Occipital lobe (tissue), 2 donors: ENCODE data around the gene KRTAP10-6. TPM values are rescaled to one million over a fixed set of nuclear protein-coding genes. Genes with fewer than 3 reads are reported as not detected.
"Not testable (repeated sequence)": the region's sequence is repeated elsewhere in the genome, so short reads cannot be mapped to it uniquely, and the experiment has no call there.

Source experiments
- DNase-seq: peaks from one replicate; lab custom pipeline; 2025; lab: John Stamatoyannopoulos, UW
- total RNA-seq: library from RNA; depleted of rRNA; stranded (reverse); fragments of >200 nt; gene quantifications from one replicate; pipeline ENCODE4 v1.2.3, GENCODE V29; 2014

The KRTAP10-6 gene
- total RNA-seq = not detected

- no peak for DNase-seq
These were observed at the start of gene KRTAP10-6 for GRCh38 chr21:44592446-44593311. Gene KRTAP10-6, minus strand, starts transcription at chr21:44592505. Its CDS starts 21 bp downstream, at chr21:44592484.

GRCh38 chr21:44640761-44641160, 48.5 kb upstream of the KRTAP10-6 start:
- DNase-seq = no peak

GRCh38 chr21:44639331-44639655, 47.0 kb upstream of the KRTAP10-6 start:
- no peak for DNase-seq

- not testable (repeated sequence) for DNase-seq
These were observed 46.4 kb upstream of the KRTAP10-6 start for GRCh38 chr21:44638506-44639330.

GRCh38 chr21:44637851-44638348, 45.6 kb upstream of the KRTAP10-6 start:
- DNase-seq = not testable (repeated sequence)

GRCh38 chr21:44637018-44637850, 44.9 kb upstream of the KRTAP10-6 start, which contains the start of gene KRTAP10-10:
Gene KRTAP10-10, plus strand, starts transcription at chr21:44637356. Its CDS starts 62 bp downstream, at chr21:44637418.
- no peak for DNase-seq

GRCh38 chr21:44636209-44637017, 44.1 kb upstream of the KRTAP10-6 start:
- no peak for DNase-seq

GRCh38 chr21:44632067-44632466, 39.8 kb upstream of the KRTAP10-6 start:
- no peak for DNase-seq

GRCh38 chr21:44630440-44630839, 38.1 kb upstream of the KRTAP10-6 start:
- DNase-seq = no peak

GRCh38 chr21:44628707-44629391, 36.5 kb upstream of the KRTAP10-6 start:
- DNase-seq = no peak

GRCh38 chr21:44627831-44628233, 35.5 kb upstream of the KRTAP10-6 start:
- not testable (repeated sequence) for DNase-seq

GRCh38 chr21:44627181-44627822, 35.0 kb upstream of the KRTAP10-6 start:
- not testable (repeated sequence) for DNase-seq

- DNase-seq = no peak
These were observed 34.4 kb upstream of the KRTAP10-6 start, which contains the start of gene KRTAP10-9 for GRCh38 chr21:44626673-44627143. Gene KRTAP10-9, plus strand, starts transcription at chr21:44627093. Its CDS starts 79 bp downstream, at chr21:44627172.

GRCh38 chr21:44626262-44626661, 34.0 kb upstream of the KRTAP10-6 start:
- DNase-seq = no peak

GRCh38 chr21:44625756-44626155, 33.5 kb upstream of the KRTAP10-6 start:
- DNase-seq = no peak

- DNase-seq = no peak
These were observed 31.3 kb upstream of the KRTAP10-6 start for GRCh38 chr21:44623575-44623974.

GRCh38 chr21:44619886-44620285, 27.6 kb upstream of the KRTAP10-6 start:
- DNase-seq = no peak

- DNase-seq = no peak
These were observed 26.6 kb upstream of the KRTAP10-6 start for GRCh38 chr21:44618909-44619308.

- DNase-seq = no peak
These were observed 26.2 kb upstream of the KRTAP10-6 start for GRCh38 chr21:44618504-44618903.
